Measurements from ENCODE around the gene DCBLD1. TPM values are rescaled to one million over a fixed set of nuclear protein-coding genes. Genes with fewer than 3 reads are reported as not detected.

Gene DCBLD1
- total and polyA plus RNA-seq, 2 of the 13 experiments (the other 11 are each of a cell fraction or from before 2014, with no cell fraction given) = 23.2 to 41.5 TPM

DNA sequence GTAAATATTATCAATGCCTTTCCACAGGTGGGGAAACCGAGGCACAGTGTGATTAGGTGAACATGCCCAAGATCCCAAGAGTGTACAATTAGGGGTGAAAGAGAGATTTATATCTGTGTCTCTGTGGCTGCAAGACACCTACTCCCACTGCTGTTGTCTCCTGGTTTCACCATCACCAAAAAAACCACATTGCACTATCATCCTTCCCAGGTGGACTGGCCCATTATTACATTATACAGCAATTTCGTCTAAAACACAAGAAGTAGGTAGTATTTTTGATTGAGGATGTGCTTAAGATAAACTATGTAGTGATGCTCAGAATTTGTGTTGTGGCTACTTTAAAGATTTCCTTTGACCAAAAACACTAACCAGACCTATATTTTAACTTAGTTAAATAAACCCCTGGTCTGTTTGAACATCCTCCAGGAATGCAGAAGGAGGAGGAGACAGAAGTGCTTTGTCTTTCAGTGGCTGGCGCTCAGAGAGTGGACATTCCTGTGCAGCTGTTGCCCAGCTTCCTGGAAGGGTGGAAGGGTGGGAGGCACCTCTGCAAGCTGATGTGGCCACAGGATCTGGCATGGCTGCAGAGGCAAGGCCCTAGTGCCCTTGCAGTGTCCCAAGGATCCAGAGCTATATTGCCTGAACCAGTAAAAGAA, 23.8 kb downstream of the DCBLD1 start (continued):
- TF ChIP-seq, protein P1, sequence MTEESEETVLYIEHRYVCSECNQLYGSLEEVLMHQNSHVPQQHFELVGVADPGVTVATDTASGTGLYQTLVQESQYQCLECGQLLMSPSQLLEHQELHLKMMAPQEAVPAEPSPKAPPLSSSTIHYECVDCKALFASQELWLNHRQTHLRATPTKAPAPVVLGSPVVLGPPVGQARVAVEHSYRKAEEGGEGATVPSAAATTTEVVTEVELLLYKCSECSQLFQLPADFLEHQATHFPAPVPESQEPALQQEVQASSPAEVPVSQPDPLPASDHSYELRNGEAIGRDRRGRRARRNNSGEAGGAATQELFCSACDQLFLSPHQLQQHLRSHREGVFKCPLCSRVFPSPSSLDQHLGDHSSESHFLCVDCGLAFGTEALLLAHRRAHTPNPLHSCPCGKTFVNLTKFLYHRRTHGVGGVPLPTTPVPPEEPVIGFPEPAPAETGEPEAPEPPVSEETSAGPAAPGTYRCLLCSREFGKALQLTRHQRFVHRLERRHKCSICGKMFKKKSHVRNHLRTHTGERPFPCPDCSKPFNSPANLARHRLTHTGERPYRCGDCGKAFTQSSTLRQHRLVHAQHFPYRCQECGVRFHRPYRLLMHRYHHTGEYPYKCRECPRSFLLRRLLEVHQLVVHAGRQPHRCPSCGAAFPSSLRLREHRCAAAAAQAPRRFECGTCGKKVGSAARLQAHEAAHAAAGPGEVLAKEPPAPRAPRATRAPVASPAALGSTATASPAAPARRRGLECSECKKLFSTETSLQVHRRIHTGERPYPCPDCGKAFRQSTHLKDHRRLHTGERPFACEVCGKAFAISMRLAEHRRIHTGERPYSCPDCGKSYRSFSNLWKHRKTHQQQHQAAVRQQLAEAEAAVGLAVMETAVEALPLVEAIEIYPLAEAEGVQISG (CRISPR knock-in tag; IDR thresholded peaks at IDR 0.05) = no peak
- TF ChIP-seq ZNF510 (CRISPR knock-in tag; IDR thresholded peaks at IDR 0.05; ENCODE audit: low read depth) (no peak), ZNF674 (CRISPR knock-in tag; IDR thresholded peaks at IDR 0.05; ENCODE audit: low read depth) (no peak), ZNF619 (CRISPR knock-in tag; IDR thresholded peaks at IDR 0.05) (no peak), HOXA3 (CRISPR knock-in tag; IDR thresholded peaks at IDR 0.05) (0 out of 2 replicates have a peak, but pooled peaks have one; percentile 42), KMT2B (CRISPR knock-in tag; IDR thresholded peaks at IDR 0.05) (no peak), ELF3 (CRISPR knock-in tag; IDR thresholded peaks at IDR 0.05) (peak; percentile 97), NR3C1 (CRISPR knock-in tag; IDR thresholded peaks at IDR 0.05) (no peak), SOX13 (IDR thresholded peaks at IDR 0.05) (peak; percentile 71; the same call in 1 of the 2 replicates), SOX13 (CRISPR knock-in tag; conservative IDR thresholded peaks at IDR 0.05 in 1 of 2, IDR thresholded peaks at IDR 0.05 in 1 of 2) (peak in 1 of 2 experiments; percentile 97; a peak in 2 of 4 replicates), HES4 (CRISPR knock-in tag; IDR thresholded peaks at IDR 0.05; ENCODE audit: borderline replicate concordance) (no peak), RARA (CRISPR knock-in tag; IDR thresholded peaks at IDR 0.05) (0 out of 2 replicates have a peak, but pooled peaks have one; percentile 23), NFIC (IDR thresholded peaks at IDR 0.05; ENCODE audit: low read length) (0 out of 2 replicates have a peak, but pooled peaks have one; percentile 26), NR2F6 (IDR thresholded peaks at IDR 0.05) (peak; percentile 32; the same call in 1 of the 2 replicates), NR2F6 (CRISPR knock-in tag; IDR thresholded peaks at IDR 0.05) (peak; percentile 61), KLF11 (CRISPR knock-in tag; IDR thresholded peaks at IDR 0.05) (no peak), RXRA (CRISPR knock-in tag; IDR thresholded peaks at IDR 0.05) (peak; percentile 63; the same call in 1 of the 2 replicates), ZNF549 (CRISPR knock-in tag; IDR thresholded peaks at IDR 0.05) (no peak), HNF4A (CRISPR knock-in tag; IDR thresholded peaks at IDR 0.05) (no peak)
- TF ChIP-seq, protein P2, sequence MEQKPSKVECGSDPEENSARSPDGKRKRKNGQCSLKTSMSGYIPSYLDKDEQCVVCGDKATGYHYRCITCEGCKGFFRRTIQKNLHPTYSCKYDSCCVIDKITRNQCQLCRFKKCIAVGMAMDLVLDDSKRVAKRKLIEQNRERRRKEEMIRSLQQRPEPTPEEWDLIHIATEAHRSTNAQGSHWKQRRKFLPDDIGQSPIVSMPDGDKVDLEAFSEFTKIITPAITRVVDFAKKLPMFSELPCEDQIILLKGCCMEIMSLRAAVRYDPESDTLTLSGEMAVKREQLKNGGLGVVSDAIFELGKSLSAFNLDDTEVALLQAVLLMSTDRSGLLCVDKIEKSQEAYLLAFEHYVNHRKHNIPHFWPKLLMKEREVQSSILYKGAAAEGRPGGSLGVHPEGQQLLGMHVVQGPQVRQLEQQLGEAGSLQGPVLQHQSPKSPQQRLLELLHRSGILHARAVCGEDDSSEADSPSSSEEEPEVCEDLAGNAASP (CRISPR knock-in tag; IDR thresholded peaks at IDR 0.05; ENCODE audit: borderline replicate concordance) = peak; percentile 51; the same call in 1 of the 2 replicates
- TF ChIP-seq, protein P3, sequence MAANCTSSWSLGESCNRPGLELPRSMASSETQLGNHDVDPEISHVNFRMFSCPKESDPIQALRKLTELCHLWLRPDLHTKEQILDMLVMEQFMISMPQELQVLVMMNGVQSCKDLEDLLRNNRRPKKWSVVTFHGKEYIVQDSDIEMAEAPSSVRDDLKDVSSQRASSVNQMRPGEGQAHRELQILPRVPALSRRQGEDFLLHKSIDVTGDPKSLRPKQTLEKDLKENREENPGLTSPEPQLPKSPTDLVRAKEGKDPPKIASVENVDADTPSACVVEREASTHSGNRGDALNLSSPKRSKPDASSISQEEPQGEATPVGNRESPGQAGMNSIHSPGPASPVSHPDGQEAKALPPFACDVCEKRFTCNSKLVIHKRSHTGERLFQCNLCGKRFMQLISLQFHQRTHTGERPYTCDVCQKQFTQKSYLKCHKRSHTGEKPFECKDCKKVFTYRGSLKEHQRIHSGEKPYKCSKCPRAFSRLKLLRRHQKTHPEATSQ (CRISPR knock-in tag; IDR thresholded peaks at IDR 0.05; ENCODE audit: borderline replicate concordance) = no peak; the same call in 1 of the 2 replicates
- TF ChIP-seq, protein P4, sequence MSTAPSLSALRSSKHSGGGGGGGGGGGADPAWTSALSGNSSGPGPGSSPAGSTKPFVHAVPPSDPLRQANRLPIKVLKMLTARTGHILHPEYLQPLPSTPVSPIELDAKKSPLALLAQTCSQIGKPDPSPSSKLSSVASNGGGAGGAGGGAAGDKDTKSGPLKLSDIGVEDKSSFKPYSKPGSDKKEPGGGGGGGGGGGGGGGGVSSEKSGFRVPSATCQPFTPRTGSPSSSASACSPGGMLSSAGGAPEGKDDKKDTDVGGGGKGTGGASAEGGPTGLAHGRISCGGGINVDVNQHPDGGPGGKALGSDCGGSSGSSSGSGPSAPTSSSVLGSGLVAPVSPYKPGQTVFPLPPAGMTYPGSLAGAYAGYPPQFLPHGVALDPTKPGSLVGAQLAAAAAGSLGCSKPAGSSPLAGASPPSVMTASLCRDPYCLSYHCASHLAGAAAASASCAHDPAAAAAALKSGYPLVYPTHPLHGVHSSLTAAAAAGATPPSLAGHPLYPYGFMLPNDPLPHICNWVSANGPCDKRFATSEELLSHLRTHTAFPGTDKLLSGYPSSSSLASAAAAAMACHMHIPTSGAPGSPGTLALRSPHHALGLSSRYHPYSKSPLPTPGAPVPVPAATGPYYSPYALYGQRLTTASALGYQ (CRISPR knock-in tag; IDR thresholded peaks at IDR 0.05) = peak; percentile 38; the same call in 1 of the 2 replicates
- TF ChIP-seq, protein P5, sequence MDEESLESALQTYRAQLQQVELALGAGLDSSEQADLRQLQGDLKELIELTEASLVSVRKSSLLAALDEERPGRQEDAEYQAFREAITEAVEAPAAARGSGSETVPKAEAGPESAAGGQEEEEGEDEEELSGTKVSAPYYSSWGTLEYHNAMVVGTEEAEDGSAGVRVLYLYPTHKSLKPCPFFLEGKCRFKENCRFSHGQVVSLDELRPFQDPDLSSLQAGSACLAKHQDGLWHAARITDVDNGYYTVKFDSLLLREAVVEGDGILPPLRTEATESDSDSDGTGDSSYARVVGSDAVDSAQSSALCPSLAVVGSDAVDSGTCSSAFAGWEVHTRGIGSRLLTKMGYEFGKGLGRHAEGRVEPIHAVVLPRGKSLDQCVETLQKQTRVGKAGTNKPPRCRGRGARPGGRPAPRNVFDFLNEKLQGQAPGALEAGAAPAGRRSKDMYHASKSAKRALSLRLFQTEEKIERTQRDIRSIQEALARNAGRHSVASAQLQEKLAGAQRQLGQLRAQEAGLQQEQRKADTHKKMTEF (CRISPR knock-in tag; IDR thresholded peaks at IDR 0.05) = peak; percentile 57
